Choroid plexus epithelial cell (primary cell): ENCODE results near the gene PDLIM1.
A peak's percentile ranks its signal among the peaks of the same experiment; 100 is the strongest.

ENCODE experiments used
- DNase-seq: peaks from one replicate; pipeline ENCODE4 v3.0.0-alpha.2; 2010; ENCODE audit warnings: low read depth
- H3K4me3 ChIP-seq: 2 replicates; pipeline ENCODE4 v1.5.1; 2011; ENCODE audit warnings: low read depth, mild to moderate bottlenecking, control low read depth, low read length, moderate library complexity
- CTCF ChIP-seq: conservative IDR thresholded peaks from 2 replicates; pipeline ENCODE4 v1.5.1; 2011; ENCODE audit warnings: low read depth, mild to moderate bottlenecking, control low read depth, inconsistent platforms, low read length, moderate library complexity

The PDLIM1 gene

GRCh38 chr10:95333997-95334804 is 43.4 kb upstream of the PDLIM1 start:
- peak; percentile 92 for DNase-seq
- no peak for TF ChIP-seq CTCF
- no peak overlapping the region for H3K4me3 ChIP-seq

- no peak overlapping the region for H3K4me3 ChIP-seq
- DNase-seq: no peak
- no peak for TF ChIP-seq CTCF
Measured at GRCh38 chr10:95332666-95333249, 42.0 kb upstream of the PDLIM1 start.

GRCh38 chr10:95331596-95332130 is 40.9 kb upstream of the PDLIM1 start:
- DNase-seq: no peak
- H3K4me3 ChIP-seq: no peak overlapping the region
- no peak for TF ChIP-seq CTCF

GRCh38 chr10:95330966-95331453 is 40.2 kb upstream of the PDLIM1 start:
- no peak overlapping the region for H3K4me3 ChIP-seq
- no peak for TF ChIP-seq CTCF
- peak; percentile 23 for DNase-seq

GRCh38 chr10:95329296-95329695 is 38.5 kb upstream of the PDLIM1 start:
- DNase-seq: no peak
- TF ChIP-seq CTCF: no peak
- no peak overlapping the region for H3K4me3 ChIP-seq

GRCh38 chr10:95328013-95328412 is 37.2 kb upstream of the PDLIM1 start:
- H3K4me3 ChIP-seq: no peak overlapping the region
- no peak for DNase-seq
- TF ChIP-seq CTCF: no peak
